Endothelial cell of umbilical vein (primary cell): Measurements from ENCODE around the gene BCAS3. TPM values are rescaled to one million over a fixed set of nuclear protein-coding genes. Genes with fewer than 3 reads are reported as not detected.

Experiments used
- Bru-seq: library from RNA; stranded (reverse); fragments of 400-500 nt; gene quantifications from one replicate; lab custom pipeline; 2021; lab: Mats Ljungman, UMichigan
- BruChase-seq, 2 experiments: library from RNA; stranded (reverse); fragments of 400-500 nt; gene quantifications; one replicate each; lab custom pipeline; 2021; lab: Mats Ljungman, UMichigan
- BruUV-seq: library from RNA; stranded (reverse); fragments of 400-500 nt; replicated peaks from 2 replicates; lab custom pipeline; 2021; lab: Mats Ljungman, UMichigan
- CTCF ChIA-PET: fragments of 300-600, 350-600 bp; sonication (Branson Sonifier 250); formaldehyde crosslinking; loops from one replicate; lab custom pipeline; 2021; ENCODE audit warnings: antibody characterized with exemption, inconsistent platforms; lab: Charles Lee
- POLR2A ChIA-PET: fragments of 300-600, 350-600 bp; sonication (Branson Sonifier 250); formaldehyde crosslinking; loops from one replicate; lab custom pipeline; 2021; ENCODE audit warnings: antibody characterized with exemption, inconsistent platforms; lab: Charles Lee
- DNase-seq: peaks from one replicate; pipeline ENCODE4 v3.0.0-alpha.2; 2011; ENCODE audit warnings: low read depth, low spot score
- FAIRE-seq: peaks from 2 replicates; lab custom pipeline; 2011; peaks lifted over from hg19 to GRCh38; lab: Jason Lieb, UNC
- H2AFZ ChIP-seq: 2 replicates; pipeline ENCODE4 v1.6.0; 2012; ENCODE audit warnings: low read depth, low read length, control low read depth, inconsistent platforms
- H3K27ac ChIP-seq: 2 replicates; pipeline ENCODE4 v1.5.1; 2011; ENCODE audit warnings: low read depth, mild to moderate bottlenecking, control low read depth, low read length, moderate library complexity; ENCODE audit not compliant: insufficient read depth
- H3K27me3 ChIP-seq, 2 experiments: 2 replicates each; pipeline versions ENCODE4 v1.6.0 to v1.6.1; 2011; ENCODE audit warnings: low read length in 2 of 2, mixed read lengths in 1 of 2; ENCODE audit not compliant: control insufficient read depth in 2 of 2, insufficient read depth in 2 of 2
- H3K36me3 ChIP-seq, 2 experiments: 2 replicates in 1 of 2; 3 replicates in 1 of 2; pipeline ENCODE4 v1.5.1; 2011; ENCODE audit warnings: low read length in 2 of 2, mild to moderate bottlenecking in 1 of 2, moderate library complexity in 1 of 2; ENCODE audit not compliant: control insufficient read depth in 2 of 2, insufficient read depth in 2 of 2; ENCODE audit errors: extremely low read depth in 1 of 2
- H3K4me1 ChIP-seq: 3 replicates; pipeline ENCODE4 v1.5.1; 2011; ENCODE audit warnings: mild to moderate bottlenecking, low read length; ENCODE audit not compliant: control insufficient read depth, insufficient read depth; ENCODE audit errors: extremely low read depth
- H3K4me2 ChIP-seq: 2 replicates; pipeline ENCODE4 v1.6.1; 2011; ENCODE audit warnings: low read length, control low read depth, mixed read lengths; ENCODE audit not compliant: insufficient read depth
- H3K4me3 ChIP-seq, 3 experiments: fragments of 200-600 bp in 1 of 3; sonication (generic), shearing (Covaris generic) in 1 of 3; replicated peaks in 1 of 3; 2 replicates each; pipeline ENCODE4 v1.5.1; 2011 to 2016; ENCODE audit warnings: control low read depth in 3 of 3, low read length in 3 of 3, mild to moderate bottlenecking in 2 of 3, inconsistent platforms in 1 of 3, low read depth in 1 of 3, moderate library complexity in 1 of 3; ENCODE audit not compliant: insufficient read depth in 1 of 3
- H3K79me2 ChIP-seq: 2 replicates; pipeline ENCODE4 v1.6.0; 2012; ENCODE audit warnings: low read length, inconsistent platforms; ENCODE audit not compliant: control insufficient read depth, insufficient read depth
- H3K9ac ChIP-seq: replicated peaks from 2 replicates; pipeline ENCODE3; 2011; ENCODE audit warnings: low read length, control low read depth; ENCODE audit not compliant: insufficient read depth; ENCODE audit errors: extremely low read depth
- H3K9me1 ChIP-seq: replicated peaks from 3 replicates; pipeline ENCODE4 v1.6.0; 2011; ENCODE audit warnings: mild to moderate bottlenecking, low read length; ENCODE audit not compliant: control insufficient read depth, insufficient read depth; ENCODE audit errors: extremely low read depth
- H3K9me3 ChIP-seq: replicated peaks from 2 replicates; pipeline ENCODE4 v1.5.1; 2012; ENCODE audit warnings: low read length, inconsistent platforms; ENCODE audit not compliant: control insufficient read depth, insufficient read depth
- H4K20me1 ChIP-seq: replicated peaks from 2 replicates; pipeline ENCODE3; 2011; ENCODE audit warnings: mild to moderate bottlenecking, low read length; ENCODE audit not compliant: control insufficient read depth, insufficient read depth; ENCODE audit errors: extremely low read depth
- EZH2 ChIP-seq: IDR thresholded peaks from 2 replicates; pipeline ENCODE4 v1.6.1; 2012; ENCODE audit warnings: borderline replicate concordance, low read depth, mild to moderate bottlenecking, moderate library complexity, low read length, inconsistent platforms; ENCODE audit not compliant: severe bottlenecking
- MYC ChIP-seq: IDR thresholded peaks from one replicate; pipeline ENCODE4 v1.6.1; 2011; ENCODE audit warnings: mild to moderate bottlenecking, low read depth, low read length
- POLR2A ChIP-seq: IDR thresholded peaks from 2 replicates; pipeline ENCODE4 v1.6.1; 2012; ENCODE audit warnings: low read depth, mild to moderate bottlenecking, control low read depth, low read length
- POLR2AphosphoS5 ChIP-seq: IDR thresholded peaks from 2 replicates; pipeline ENCODE4 v1.6.1; 2012; ENCODE audit warnings: low read depth, mild to moderate bottlenecking, control low read depth, low read length, moderate library complexity; ENCODE audit not compliant: insufficient read depth
- dilution Hi-C: fragments of 300-500 bp; cut with MboI; formaldehyde crosslinking; loops from one replicate; pipeline ENCODE4 v1.15.0; 2019; ENCODE audit warnings: low sequenced_read_pairs; ENCODE audit not compliant: extremely low pct_ligation_motif_present
- intact Hi-C: fragments of 100-400 bp; cut with micrococcal nuclease; formaldehyde crosslinking; loops from one replicate; pipeline ENCODE4 v1.10.0; 2022
- long read RNA-seq: library from polyadenylated mRNA; stranded (forward); transcript quantifications from one replicate; pipeline ENCODE4 v2.0.0, GENCODE V29; 2021
- polyA minus RNA-seq, 3 experiments: library from RNA; depleted of rRNA, polyadenylated mRNA; stranded (reverse); fragments of >200 nt; gene quantifications; 1 replicate in 1 of 3; 2 replicates in 2 of 3; pipeline ENCODE4 v1.2.3, GENCODE V29; 2011
- polyA plus RNA-seq, 4 experiments: library from polyadenylated mRNA; depleted of rRNA in 3 of 4; stranded (reverse) in 3 of 4; unstranded in 1 of 4; fragments of >200 nt; gene quantifications; 2 replicates each; pipeline versions ENCODE4 v1.2.1 to v1.2.3, GENCODE V29; 2011 to 2012; ENCODE audit warnings: missing spikeins in 1 of 4
- total RNA-seq: library from RNA; stranded (reverse); gene quantifications from 2 replicates; pipeline ENCODE4 v1.2.3, GENCODE V29; 2021
- TF ChIP-seq, protein P1 (sequence below): IDR thresholded peaks from 2 replicates; pipeline ENCODE4 v1.6.1; 2011; ENCODE audit not compliant: insufficient read depth, insufficient read length

BCAS3 gene
- total RNA-seq: 16.0 and 24.3 TPM in 2 replicates
- polyA plus RNA-seq: 8.2 and 9.0 TPM in 2 replicates
- polyA plus RNA-seq (2011; cell fraction: cytosol; rRNA removed): 4.7 and 7.9 TPM in 2 replicates
- polyA plus RNA-seq (2011; cell fraction: nucleus; rRNA removed): 26.2 and 31.3 TPM in 2 replicates
- polyA plus RNA-seq (2012): 13.2 and 13.8 TPM in 2 replicates
- polyA minus RNA-seq: 133 and 155 TPM in 2 replicates
- polyA minus RNA-seq (2011; cell fraction: cytosol; rRNA and poly(A)+ RNA removed): 12.4 TPM
- 168 and 199 TPM in 2 replicates for polyA minus RNA-seq (2011; cell fraction: nucleus; rRNA and poly(A)+ RNA removed)
- percentile 56 among the genes with signal in this experiment for Bru-seq, nascent RNA
- BruChase-seq, experiment 1, labeled RNA remaining after a 6-hour chase: percentile 45 among the genes with signal in this experiment
- BruChase-seq, experiment 2, labeled RNA remaining after a 2-hour chase: percentile 62 among the genes with signal in this experiment
- long read RNA-seq, full-length matches to known transcripts: 23 of 27 reads
- long read RNA-seq, partial matches to known transcripts: 2 of 27 reads
- long read RNA-seq, other reads (novel, unspliced or antisense): 2 of 27 reads

DNA sequence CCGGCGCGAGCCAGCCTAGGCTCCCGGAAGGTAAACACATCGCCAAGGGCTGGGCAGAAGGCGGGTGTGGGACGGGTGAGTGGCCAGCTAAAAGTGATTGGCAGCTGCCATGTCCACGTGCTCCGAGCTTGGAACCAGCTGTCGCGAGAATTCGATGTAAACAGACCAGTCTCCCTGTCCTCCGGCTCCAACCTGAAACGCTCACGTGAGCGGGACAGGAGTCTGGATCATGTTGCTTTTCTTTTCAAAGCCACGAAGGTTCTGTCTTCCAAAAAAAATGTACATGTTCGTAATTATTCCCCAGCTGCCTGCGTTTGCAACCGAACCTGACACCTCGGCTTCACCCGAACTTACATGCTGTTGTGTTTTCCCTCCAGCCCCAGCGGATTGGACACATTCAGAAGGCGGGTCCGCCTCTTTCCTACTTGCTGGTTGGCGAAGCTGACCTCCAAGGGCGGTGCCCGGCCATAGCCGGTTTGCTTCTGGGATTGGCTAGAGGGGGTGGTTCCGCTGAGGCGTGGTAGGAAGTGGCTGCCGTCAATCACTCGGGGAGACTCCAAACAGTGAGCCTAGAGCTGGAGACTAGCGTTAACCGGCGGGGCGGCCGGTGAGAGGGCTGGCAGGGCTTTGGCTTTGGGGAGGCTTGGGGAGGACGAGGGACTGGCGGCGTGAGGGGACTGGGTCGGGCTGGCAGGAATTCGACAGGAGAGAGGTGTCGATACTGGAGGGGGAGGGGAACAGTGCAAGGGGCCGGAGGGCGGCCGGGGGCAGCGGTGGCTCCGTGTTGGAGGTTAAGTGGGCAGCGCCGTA is at the start of gene BCAS3:
Gene BCAS3, plus strand, starts transcription at position 544 of the 810 bp plus-strand sequence.
- intact Hi-C loops: loop anchor here (1.0 kb wide), 2 partner anchors 76 to 256 kb away; no protein-coding TSS in a partner anchor
- POLR2A ChIA-PET: interaction anchor here (1.0 to 1.4 kb wide), 3 partner anchors 15 to 151 kb away, joined by 3 to 4 read pairs (median 4); partner anchors contain the start of gene PPM1D
- H3K9me3 ChIP-seq: no peaks in the 10 kb centered on the region
- peak within 1 kb of the TSS; percentile 57 to 76 (median 65) for H3K4me3 ChIP-seq
- peak within 1 kb of the TSS; percentile 83 for H2AFZ ChIP-seq
- no peaks in the 10 kb centered on the region for H4K20me1 ChIP-seq
- dilution Hi-C loops: no loop called here
- peak; percentile 70 for TF ChIP-seq POLR2AphosphoS5
- TF ChIP-seq MYC: peak; percentile 65
- TF ChIP-seq POLR2A: peak; percentile 83
- no peak for TF ChIP-seq EZH2
- TF ChIP-seq, protein P1, sequence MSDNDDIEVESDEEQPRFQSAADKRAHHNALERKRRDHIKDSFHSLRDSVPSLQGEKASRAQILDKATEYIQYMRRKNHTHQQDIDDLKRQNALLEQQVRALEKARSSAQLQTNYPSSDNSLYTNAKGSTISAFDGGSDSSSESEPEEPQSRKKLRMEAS: peak; percentile 99
- peak within 1 kb of the TSS; percentile 0 for H3K27ac ChIP-seq
- no TSS peak for BruUV-seq
- peak; percentile 100 for FAIRE-seq
- H3K9me1 ChIP-seq: no peaks in the 10 kb centered on the region
- H3K27me3 ChIP-seq: no peaks in the 10 kb centered on the region
- peak within 1 kb of the TSS; percentile 71 for H3K9ac ChIP-seq
- peaks cover 7% of the 10 kb centered on the region for H3K4me1 ChIP-seq
- DNase-seq: peak; percentile 99
- H3K4me2 ChIP-seq: peak within 1 kb of the TSS; percentile 74
- CTCF ChIA-PET: interaction anchor here (0.6 to 1.4 kb wide), 2 partner anchors 10 to 43 kb away, joined by 3 to 4 read pairs; no protein-coding TSS in a partner anchor
- H3K36me3 ChIP-seq: no peaks in the 10 kb centered on the region
- H3K79me2 ChIP-seq: no peaks in the 10 kb centered on the region
